Measurements from ENCODE around the gene MCHR1. TPM values are rescaled to one million over a fixed set of nuclear protein-coding genes. Genes with fewer than 3 reads are reported as not detected.

Gene MCHR1
- polyA plus RNA-seq, 2 of the 4 experiments (the other 2 are of a cell fraction) = not detected

DNA sequence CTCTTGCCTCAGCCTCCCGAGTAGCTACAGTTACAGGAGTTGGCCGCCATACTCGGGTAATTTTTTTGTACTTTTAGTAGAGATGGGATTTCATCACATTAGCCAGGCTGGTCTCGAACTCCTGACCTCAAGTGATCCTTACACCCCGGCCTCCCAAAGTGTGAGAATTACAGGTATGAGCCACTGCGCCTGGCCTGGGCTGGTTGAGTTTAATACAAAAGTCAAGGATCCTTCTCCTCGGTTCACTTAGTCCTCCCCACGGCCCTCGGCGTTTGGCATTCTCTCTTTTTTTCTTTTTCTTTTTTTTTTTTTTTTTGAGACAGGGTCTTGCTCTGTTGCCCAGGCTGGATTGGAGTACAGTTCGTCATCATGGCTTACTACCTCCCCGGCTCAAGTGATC lies 33.0 kb downstream of the MCHR1 start:
- POLR2A ChIA-PET = interaction anchor here (0.6 to 1.3 kb wide), 2 partner anchors 49 to 60 kb away, joined by 3 to 6 read pairs; no protein-coding TSS in a partner anchor
- 93% methylated on average over 11 of the region's 12 CpGs for WGBS (ENCODE audit: missing lambda C conversion rate)
- Histone ChIP-seq H3K4me1 (peaks cover 50% of the 10 kb centered on the region), H3K27ac (peak overlapping the region; percentile 62 to 79), H3K9me3 (peaks cover 3% of the 10 kb centered on the region), H3K4me3 (no peak overlapping the region), H3K4me2 (peak overlapping the region; percentile 73)
- ATAC-seq (no peak), DNase-seq (ENCODE audit: low read depth in 1 of 2, low spot score in 1 of 2) (no peak), FAIRE-seq (no peak)
- TF ChIP-seq KDM5A (IDR thresholded peaks at IDR 0.05) (no peak), PHF8 (IDR thresholded peaks at IDR 0.05; ENCODE audit: borderline replicate concordance, low read depth) (no peak), RNF2 (IDR thresholded peaks at IDR 0.05; ENCODE audit: borderline replicate concordance, low read depth) (no peak), HOXA7 (CRISPR knock-in tag; IDR thresholded peaks at IDR 0.05) (no peak), NFE2L2 (conservative IDR thresholded peaks at IDR 0.05; ENCODE audit: low read length) (no peak), ZC3H11A (IDR thresholded peaks at IDR 0.05) (no peak), FOSL2 (IDR thresholded peaks at IDR 0.05) (no peak), FOSL2 (CRISPR knock-in tag; IDR thresholded peaks at IDR 0.05) (no peak), POLR2A (IDR thresholded peaks at IDR 0.05; ENCODE audit: low read length) (no peak), TP53 (CRISPR knock-in tag; IDR thresholded peaks at IDR 0.05) (no peak), RCOR1 (IDR thresholded peaks at IDR 0.05; ENCODE audit: low read depth, low read length) (no peak), TFCP2L1 (CRISPR knock-in tag; IDR thresholded peaks at IDR 0.05) (no peak), NPAS2 (CRISPR knock-in tag; IDR thresholded peaks at IDR 0.05; ENCODE audit: borderline replicate concordance) (no peak), FOXS1 (CRISPR knock-in tag; IDR thresholded peaks at IDR 0.05) (no peak), EP300 (IDR thresholded peaks at IDR 0.05) (no peak), CEBPB (IDR thresholded peaks at IDR 0.05) (no peak), JUNB (IDR thresholded peaks at IDR 0.05) (no peak)
- TF ChIP-seq, protein P1, sequence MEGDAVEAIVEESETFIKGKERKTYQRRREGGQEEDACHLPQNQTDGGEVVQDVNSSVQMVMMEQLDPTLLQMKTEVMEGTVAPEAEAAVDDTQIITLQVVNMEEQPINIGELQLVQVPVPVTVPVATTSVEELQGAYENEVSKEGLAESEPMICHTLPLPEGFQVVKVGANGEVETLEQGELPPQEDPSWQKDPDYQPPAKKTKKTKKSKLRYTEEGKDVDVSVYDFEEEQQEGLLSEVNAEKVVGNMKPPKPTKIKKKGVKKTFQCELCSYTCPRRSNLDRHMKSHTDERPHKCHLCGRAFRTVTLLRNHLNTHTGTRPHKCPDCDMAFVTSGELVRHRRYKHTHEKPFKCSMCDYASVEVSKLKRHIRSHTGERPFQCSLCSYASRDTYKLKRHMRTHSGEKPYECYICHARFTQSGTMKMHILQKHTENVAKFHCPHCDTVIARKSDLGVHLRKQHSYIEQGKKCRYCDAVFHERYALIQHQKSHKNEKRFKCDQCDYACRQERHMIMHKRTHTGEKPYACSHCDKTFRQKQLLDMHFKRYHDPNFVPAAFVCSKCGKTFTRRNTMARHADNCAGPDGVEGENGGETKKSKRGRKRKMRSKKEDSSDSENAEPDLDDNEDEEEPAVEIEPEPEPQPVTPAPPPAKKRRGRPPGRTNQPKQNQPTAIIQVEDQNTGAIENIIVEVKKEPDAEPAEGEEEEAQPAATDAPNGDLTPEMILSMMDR (IDR thresholded peaks at IDR 0.05) = no peak
- TF ChIP-seq, protein P2, sequence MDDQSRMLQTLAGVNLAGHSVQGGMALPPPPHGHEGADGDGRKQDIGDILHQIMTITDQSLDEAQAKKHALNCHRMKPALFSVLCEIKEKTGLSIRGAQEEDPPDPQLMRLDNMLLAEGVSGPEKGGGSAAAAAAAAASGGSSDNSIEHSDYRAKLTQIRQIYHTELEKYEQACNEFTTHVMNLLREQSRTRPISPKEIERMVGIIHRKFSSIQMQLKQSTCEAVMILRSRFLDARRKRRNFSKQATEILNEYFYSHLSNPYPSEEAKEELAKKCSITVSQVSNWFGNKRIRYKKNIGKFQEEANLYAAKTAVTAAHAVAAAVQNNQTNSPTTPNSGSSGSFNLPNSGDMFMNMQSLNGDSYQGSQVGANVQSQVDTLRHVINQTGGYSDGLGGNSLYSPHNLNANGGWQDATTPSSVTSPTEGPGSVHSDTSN (IDR thresholded peaks at IDR 0.05) = no peak
- TF ChIP-seq, protein P3, sequence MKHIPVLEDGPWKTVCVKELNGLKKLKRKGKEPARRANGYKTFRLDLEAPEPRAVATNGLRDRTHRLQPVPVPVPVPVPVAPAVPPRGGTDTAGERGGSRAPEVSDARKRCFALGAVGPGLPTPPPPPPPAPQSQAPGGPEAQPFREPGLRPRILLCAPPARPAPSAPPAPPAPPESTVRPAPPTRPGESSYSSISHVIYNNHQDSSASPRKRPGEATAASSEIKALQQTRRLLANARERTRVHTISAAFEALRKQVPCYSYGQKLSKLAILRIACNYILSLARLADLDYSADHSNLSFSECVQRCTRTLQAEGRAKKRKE (CRISPR knock-in tag; IDR thresholded peaks at IDR 0.05; ENCODE audit: low read depth) = no peak
- TF ChIP-seq, protein P4, sequence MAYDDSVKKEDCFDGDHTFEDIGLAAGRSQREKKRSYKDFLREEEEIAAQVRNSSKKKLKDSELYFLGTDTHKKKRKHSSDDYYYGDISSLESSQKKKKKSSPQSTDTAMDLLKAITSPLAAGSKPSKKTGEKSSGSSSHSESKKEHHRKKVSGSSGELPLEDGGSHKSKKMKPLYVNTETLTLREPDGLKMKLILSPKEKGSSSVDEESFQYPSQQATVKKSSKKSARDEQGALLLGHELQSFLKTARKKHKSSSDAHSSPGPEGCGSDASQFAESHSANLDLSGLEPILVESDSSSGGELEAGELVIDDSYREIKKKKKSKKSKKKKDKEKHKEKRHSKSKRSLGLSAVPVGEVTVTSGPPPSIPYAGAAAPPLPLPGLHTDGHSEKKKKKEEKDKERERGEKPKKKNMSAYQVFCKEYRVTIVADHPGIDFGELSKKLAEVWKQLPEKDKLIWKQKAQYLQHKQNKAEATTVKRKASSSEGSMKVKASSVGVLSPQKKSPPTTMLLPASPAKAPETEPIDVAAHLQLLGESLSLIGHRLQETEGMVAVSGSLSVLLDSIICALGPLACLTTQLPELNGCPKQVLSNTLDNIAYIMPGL (CRISPR knock-in tag; IDR thresholded peaks at IDR 0.05; ENCODE audit: borderline replicate concordance) = no peak
- CTCF ChIA-PET = interaction anchor here (0.7 to 3.1 kb wide), 3 partner anchors 29 to 66 kb away, joined by 3 to 13 read pairs (median 10); no protein-coding TSS in a partner anchor

DNA sequence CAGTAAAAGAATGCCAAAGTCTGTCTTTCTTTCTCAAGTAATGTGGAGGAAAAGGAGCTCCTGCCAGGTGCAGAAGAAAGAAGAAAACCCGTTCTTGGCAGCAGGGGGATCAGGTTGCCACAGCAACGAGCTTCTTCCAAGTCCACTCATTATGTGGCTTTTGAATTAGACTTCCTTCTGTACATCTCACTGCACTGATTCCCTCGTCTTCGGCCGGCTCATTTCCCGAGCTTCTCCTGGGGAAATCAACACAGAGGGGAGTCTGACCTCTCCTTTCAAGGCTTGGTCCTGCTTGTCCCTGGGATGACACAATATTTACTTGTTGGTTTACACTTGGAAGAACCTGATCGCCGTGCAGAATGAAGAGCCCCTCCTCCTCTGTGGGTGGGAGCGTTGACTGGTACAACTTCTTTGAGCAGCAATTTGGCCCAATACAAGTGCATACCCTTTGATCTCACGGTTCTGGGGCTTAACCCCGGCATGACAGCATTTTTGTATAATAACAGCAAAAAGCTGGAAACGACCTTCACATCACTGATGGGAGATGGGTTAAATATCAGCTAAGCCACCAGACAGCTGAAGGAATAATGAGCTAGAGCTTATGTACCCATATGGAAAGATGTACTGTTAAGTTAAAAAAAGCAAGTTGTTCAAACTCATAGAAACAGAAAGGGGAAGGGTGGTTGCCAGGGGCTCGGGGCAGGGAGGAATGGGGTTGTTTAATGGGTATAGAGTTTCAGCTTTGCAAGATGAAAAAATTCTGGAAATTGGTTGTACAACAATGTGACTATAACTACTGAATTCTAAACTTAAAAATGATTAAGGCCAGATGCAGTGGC lies 35.4 kb downstream of the MCHR1 start:
- peak in 1 of 2 experiments; percentile 78 for DNase-seq (ENCODE audit: low read depth in 1 of 2, low spot score in 1 of 2)
- TF ChIP-seq POLR2AphosphoS2 (conservative IDR thresholded peaks at IDR 0.05; ENCODE audit: low read length) = no peak
- no peak for TF ChIP-seq EHMT2 (IDR thresholded peaks at IDR 0.05; ENCODE audit: low read depth)
- TF ChIP-seq ZFP36 (IDR thresholded peaks at IDR 0.05; ENCODE audit: borderline replicate concordance, partially characterized antibody) = no peak
- TF ChIP-seq CEBPB (IDR thresholded peaks at IDR 0.05) = peak in 1 of 2 experiments; percentile 58; a peak in 2 of 4 replicates
- TF ChIP-seq JUN (IDR thresholded peaks at IDR 0.05) = no peak
- TF ChIP-seq ZNF302 (CRISPR knock-in tag; IDR thresholded peaks at IDR 0.05) = no peak
- TF ChIP-seq MAFK (IDR thresholded peaks at IDR 0.05; ENCODE audit: partially characterized antibody) = no peak
- 0 out of 2 replicates have a peak, but pooled peaks have one; percentile 13 for TF ChIP-seq GATA3 (IDR thresholded peaks at IDR 0.05; ENCODE audit: borderline replicate concordance)
- TF ChIP-seq NR3C1 (IDR thresholded peaks at IDR 0.05) = no peak
- TF ChIP-seq RNF2 (IDR thresholded peaks at IDR 0.05; ENCODE audit: borderline replicate concordance, low read depth) = no peak
- TF ChIP-seq CHD2 (IDR thresholded peaks at IDR 0.05; ENCODE audit: low read length, partially characterized antibody) = no peak
- no peak for TF ChIP-seq RFX5 (IDR thresholded peaks at IDR 0.05)
- TF ChIP-seq HOXB13 (CRISPR knock-in tag; IDR thresholded peaks at IDR 0.05; ENCODE audit: low read depth) = no peak
- TF ChIP-seq, protein P5, sequence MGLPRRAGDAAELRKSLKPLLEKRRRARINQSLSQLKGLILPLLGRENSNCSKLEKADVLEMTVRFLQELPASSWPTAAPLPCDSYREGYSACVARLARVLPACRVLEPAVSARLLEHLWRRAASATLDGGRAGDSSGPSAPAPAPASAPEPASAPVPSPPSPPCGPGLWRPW (IDR thresholded peaks at IDR 0.05) = no peak
- TF ChIP-seq PHF8 (IDR thresholded peaks at IDR 0.05; ENCODE audit: borderline replicate concordance, low read depth) = no peak

More for the DNA sequence above, 35.4 kb downstream of the MCHR1 start:
- ChIA-PET CTCF (interaction anchor here (3.0 to 5.2 kb wide), 2 partner anchors 31 to 45 kb away, joined by 12 to 23 read pairs; no protein-coding TSS in a partner anchor), POLR2A (no interaction called here)
- WGBS (ENCODE audit: missing lambda C conversion rate) = 2% methylated on average over 13 of the region's 13 CpGs
- Histone ChIP-seq H3K27ac (peak overlapping the region; percentile 23 to 64), H3K4me2 (peak overlapping the region; percentile 75), H3K9me3 (no peaks in the 10 kb centered on the region), H3K4me3 (no peak overlapping the region), H3K4me1 (peaks cover 49% of the 10 kb centered on the region)
- FAIRE-seq = no peak
- ATAC-seq = peak; percentile 49 to 52; a peak in 5 of 6 replicates

All from A549 (cell line).